HG02571 (cell line): ENCODE measurements around the gene SLC25A40.

Source experiments
- ATAC-seq: cut with Tn5 transposase; IDR thresholded peaks from one replicate; pipeline ENCODE4 v1.9.1; 2021; ENCODE audit warnings: mild to moderate bottlenecking, moderate library complexity; ENCODE audit not compliant: unreplicated experiment

The SLC25A40 gene

GRCh38 chr7:87785368-87785995 lies 90.7 kb downstream of the SLC25A40 start:
- no peak for ATAC-seq

- ATAC-seq = no peak
These were observed 91.7 kb downstream of the SLC25A40 start for GRCh38 chr7:87784424-87784823.
